SK-N-SH treated with all-trans-retinoic acid at 6 μM for 48 hours (cell line): ENCODE results near the gene THOC1.

ENCODE experiments used
- ARNTL ChIP-seq: fragments of 450-650 bp; formaldehyde crosslinking; IDR thresholded peaks from 2 replicates; pipeline ENCODE4 v1.5.0; 2020; ENCODE audit warnings: low read depth, mild to moderate bottlenecking, moderate library complexity, borderline replicate concordance
- BACH2 ChIP-seq: fragments of 250-450 bp; sonication (Bioruptor Pico); IDR thresholded peaks from 2 replicates; pipeline ENCODE4 v1.9.0; 2021; ENCODE audit warnings: mild to moderate bottlenecking, borderline replicate concordance
- CSRNP3 ChIP-seq: fragments of 250-450 bp; sonication (Bioruptor Pico); IDR thresholded peaks from 2 replicates; pipeline ENCODE4 v1.5.1; 2021; ENCODE audit warnings: mild to moderate bottlenecking, moderate library complexity
- ESRRG ChIP-seq: fragments of 250-450 bp; sonication (Bioruptor Pico); IDR thresholded peaks from 2 replicates; pipeline ENCODE4 v1.6.1; 2021; ENCODE audit warnings: mild to moderate bottlenecking
- ISL1 ChIP-seq: fragments of 250-450 bp; sonication (Bioruptor Pico); IDR thresholded peaks from 2 replicates; pipeline ENCODE4 v2.1.2; 2022; ENCODE audit warnings: mild to moderate bottlenecking, moderate library complexity
- OSR1 ChIP-seq: fragments of 250-450 bp; sonication (Bioruptor Pico); IDR thresholded peaks from 2 replicates; pipeline ENCODE4 v1.8.0; 2022; ENCODE audit warnings: moderate library complexity, mild to moderate bottlenecking, inconsistent platforms
- PATZ1 ChIP-seq: fragments of 250-450 bp; sonication (Bioruptor Pico); IDR thresholded peaks from 2 replicates; pipeline ENCODE4 v1.8.0; 2020; ENCODE audit warnings: mild to moderate bottlenecking, moderate library complexity, borderline replicate concordance
- TCF4 ChIP-seq: fragments of 250-450 bp; sonication (Bioruptor Pico); IDR thresholded peaks from 2 replicates; pipeline ENCODE4 v1.8.0; 2021; ENCODE audit warnings: mild to moderate bottlenecking, moderate library complexity, borderline replicate concordance
- TOX ChIP-seq: fragments of 250-450 bp; sonication (Bioruptor Pico); IDR thresholded peaks from 2 replicates; pipeline ENCODE4 v1.8.0; 2021; ENCODE audit warnings: mild to moderate bottlenecking, moderate library complexity, borderline replicate concordance
- ZFP3 ChIP-seq: fragments of 250-450 bp; sonication (Bioruptor Pico); IDR thresholded peaks from 2 replicates; pipeline ENCODE4 v1.5.0; 2020; ENCODE audit warnings: mild to moderate bottlenecking, moderate library complexity
- ZNF8 ChIP-seq: fragments of 450-650 bp; formaldehyde crosslinking; IDR thresholded peaks from 2 replicates; pipeline ENCODE4 v1.5.0; 2020; ENCODE audit warnings: mild to moderate bottlenecking, moderate library complexity

- no peak for TF ChIP-seq TCF4 (CRISPR knock-in tag)
- no peak for TF ChIP-seq ZFP3 (CRISPR knock-in tag)
- TF ChIP-seq ARNTL (CRISPR knock-in tag), result no peak
- no peak for TF ChIP-seq ZNF8 (CRISPR knock-in tag)
- TF ChIP-seq ISL1, result no peak
- TF ChIP-seq OSR1 (CRISPR knock-in tag), result no peak
- no peak for TF ChIP-seq CSRNP3
- TF ChIP-seq PATZ1 (CRISPR knock-in tag), result no peak
- no peak for TF ChIP-seq ESRRG (CRISPR knock-in tag)
- TF ChIP-seq TOX, result no peak
- TF ChIP-seq BACH2, result no peak
These were observed 513 bp downstream of the THOC1 start for GRCh38 chr18:267380-267687.
